ENCODE measurements around the gene THAP2.

The THAP2 gene

GRCh38 chr12:71663561-71664410 is at the start of gene THAP2, which contains the start of gene ZFC3H1:
THAP2 (plus strand) TSS chr12:71664301; CDS start chr12:71664510, 209 bp downstream.
ZFC3H1 (minus strand) TSS chr12:71663848; CDS start chr12:71663610, 238 bp downstream.
- DNase-seq: peak; percentile 96 to 99 (median 98)

GRCh38 chr12:71621938-71622337 is 42.2 kb upstream of the THAP2 start:
- DNase-seq: no peak

GRCh38 chr12:71625476-71625875 is 38.6 kb upstream of the THAP2 start:
- no peak for DNase-seq

- peak; percentile 29 to 54 (median 46) for DNase-seq
Observed at GRCh38 chr12:71626098-71626497, 38.0 kb upstream of the THAP2 start.

GRCh38 chr12:71626768-71627167 is 37.3 kb upstream of the THAP2 start:
- no peak for DNase-seq

GRCh38 chr12:71627438-71628002 is 36.6 kb upstream of the THAP2 start:
- DNase-seq: no peak

GRCh38 chr12:71636704-71637115 is 27.4 kb upstream of the THAP2 start:
- DNase-seq: peak; percentile 78 to 84 (median 79)

- DNase-seq: no peak
Observed at GRCh38 chr12:71638499-71638898, 25.6 kb upstream of the THAP2 start.

- DNase-seq: no peak
Observed at GRCh38 chr12:71639341-71639760, 24.8 kb upstream of the THAP2 start.

GRCh38 chr12:71640316-71640715 is 23.8 kb upstream of the THAP2 start:
- no peak for DNase-seq

GRCh38 chr12:71641390-71641789 is 22.7 kb upstream of the THAP2 start:
- DNase-seq: no peak

GRCh38 chr12:71642264-71642663 is 21.8 kb upstream of the THAP2 start:
- no peak for DNase-seq

GRCh38 chr12:71645268-71645667 is 18.8 kb upstream of the THAP2 start:
- DNase-seq: peak; percentile 46 to 63 (median 56)

- DNase-seq: no peak
Observed at GRCh38 chr12:71646512-71646911, 17.6 kb upstream of the THAP2 start.

GRCh38 chr12:71648537-71648936 is 15.6 kb upstream of the THAP2 start:
- DNase-seq: no peak

GRCh38 chr12:71649401-71649800 is 14.7 kb upstream of the THAP2 start:
- peak in 2 of 3 donors; percentile 47 to 62 for DNase-seq

- DNase-seq: no peak
Observed at GRCh38 chr12:71652656-71653055, 11.4 kb upstream of the THAP2 start.

GRCh38 chr12:71653137-71653536 is 11.0 kb upstream of the THAP2 start:
- DNase-seq: no peak

GRCh38 chr12:71654200-71654599 is 9.9 kb upstream of the THAP2 start:
- no peak for DNase-seq

GRCh38 chr12:71655495-71655894 is 8.6 kb upstream of the THAP2 start:
- DNase-seq: no peak

GRCh38 chr12:71655907-71656306 is 8.2 kb upstream of the THAP2 start:
- peak in 1 of 3 donors; percentile 28 for DNase-seq

- DNase-seq: no peak
Observed at GRCh38 chr12:71656740-71657139, 7.4 kb upstream of the THAP2 start.

- peak in 2 of 3 donors; percentile 28 to 30 for DNase-seq
Observed at GRCh38 chr12:71661977-71662530, 2.0 kb upstream of the THAP2 start.

All from suppressor macrophage treated with lipopolysaccharide for 1 hour (primary cell).